ENCODE data around the gene DPPA3.

GRCh38 chr12:7758766-7759140 is 47.5 kb downstream of the DPPA3 start:
- TF ChIP-seq POLR2A (IDR thresholded peaks at IDR 0.05) (no peak), CTCF (IDR thresholded peaks at IDR 0.05) (no peak)

Data from thyroid gland (tissue), 4 donors.